Activated CD4-positive, alpha-beta T cell treated with anti-CD3 and anti-CD28 coated beads, Interleukin-2, amount 10 ng/mL, durations not matched to agents 7 days and 5 days (primary cell): Measurements from ENCODE around the gene SLCO3A1. TPM values are rescaled to one million over a fixed set of nuclear protein-coding genes. Genes with fewer than 3 reads are reported as not detected.
A peak's percentile ranks its signal among the peaks of the same experiment; 100 is the strongest.

Experiments
- CTCF ChIA-PET: fragments of 350-600 bp; sonication (Branson Sonifier 250); formaldehyde crosslinking; loops from one replicate; lab custom pipeline; 2021; ENCODE audit warnings: antibody characterized with exemption; lab: Charles Lee
- POLR2A ChIA-PET: fragments of 350-600 bp; sonication (Branson Sonifier 250); formaldehyde crosslinking; loops from one replicate; lab custom pipeline; 2021; ENCODE audit warnings: antibody characterized with exemption; lab: Charles Lee
- DNase-seq: peaks from one replicate; pipeline ENCODE4 v3.0.0-alpha.2; 2020
- H3K27ac Mint-ChIP-seq: one replicate; pipeline ENCODE4 v1.8.0; 2021; ENCODE audit warnings: mild to moderate bottlenecking, moderate library complexity, mixed read lengths
- H3K27me3 Mint-ChIP-seq: one replicate; pipeline ENCODE4 v1.8.0; 2021; ENCODE audit warnings: mixed read lengths
- H3K36me3 Mint-ChIP-seq: one replicate; pipeline ENCODE4 v1.8.0; 2021; ENCODE audit warnings: low read depth, mixed read lengths
- H3K4me1 Mint-ChIP-seq: one replicate; pipeline ENCODE4 v1.8.0; 2021; ENCODE audit warnings: mixed read lengths
- H3K4me3 Mint-ChIP-seq: one replicate; pipeline ENCODE4 v1.8.0; 2021; ENCODE audit warnings: mild to moderate bottlenecking, moderate library complexity, mixed read lengths
- H3K9me3 Mint-ChIP-seq: one replicate; pipeline ENCODE4 v1.8.0; 2021; ENCODE audit warnings: mixed read lengths
- total RNA-seq, 2 experiments: library from RNA; stranded (reverse); gene quantifications; one replicate each; pipeline ENCODE4 v1.2.3, GENCODE V29; 2021

SLCO3A1 gene
- total RNA-seq, 2 experiments from 2014 or later = 41.8 to 46.8 TPM

GRCh38 chr15:91862891-91863504, 9.5 kb downstream of the SLCO3A1 start:
- Mint-ChIP-seq H3K27ac (peak overlapping the region; percentile 77), H3K36me3 (peaks cover 27% of the 10 kb centered on the region), H3K9me3 (no peaks in the 10 kb centered on the region), H3K4me1 (peaks cover 94% of the 10 kb centered on the region), H3K4me3 (no peak overlapping the region), H3K27me3 (peaks cover 1% of the 10 kb centered on the region)
- POLR2A ChIA-PET = no interaction called here
- DNase-seq = no peak
- CTCF ChIA-PET = interaction anchor here (0.7 to 1.8 kb wide), 3 partner anchors 9 to 14 kb away, joined by 3 to 5 read pairs (median 5); partner anchors contain the start of gene SLCO3A1

GRCh38 chr15:91863621-91864255, 10.2 kb downstream of the SLCO3A1 start:
- no peak overlapping the region for H3K4me3 Mint-ChIP-seq
- ChIA-PET CTCF (interaction anchor here (0.7 to 1.8 kb wide), 4 partner anchors 10 to 29 kb away, joined by 3 to 5 read pairs (median 4); partner anchors contain the start of gene SLCO3A1), POLR2A (interaction anchor here (1.0 kb wide), 1 partner anchor 9 kb away, joined by 4 read pairs; no protein-coding TSS in a partner anchor)
- no peak for DNase-seq
- H3K27ac Mint-ChIP-seq = peak overlapping the region; percentile 25
- no peaks in the 10 kb centered on the region for H3K9me3 Mint-ChIP-seq
- H3K4me1 Mint-ChIP-seq = peaks cover 94% of the 10 kb centered on the region
- peaks cover 1% of the 10 kb centered on the region for H3K27me3 Mint-ChIP-seq
- peaks cover 28% of the 10 kb centered on the region for H3K36me3 Mint-ChIP-seq

- peaks cover 2% of the 10 kb centered on the region for H3K9me3 Mint-ChIP-seq
- H3K4me1 Mint-ChIP-seq = peaks cover 89% of the 10 kb centered on the region
- CTCF ChIA-PET = interaction anchor here (0.7 to 0.9 kb wide), 2 partner anchors 11 to 28 kb away, joined by 3 read pairs; partner anchors contain the start of gene SLCO3A1
- H3K27ac Mint-ChIP-seq = no peak overlapping the region
- POLR2A ChIA-PET = interaction anchor here (1.0 kb wide), 1 partner anchor 10 kb away, joined by 4 read pairs; no protein-coding TSS in a partner anchor
- H3K27me3 Mint-ChIP-seq = peaks cover 1% of the 10 kb centered on the region
- H3K36me3 Mint-ChIP-seq = peaks cover 20% of the 10 kb centered on the region
- no peak for DNase-seq
- no peak overlapping the region for H3K4me3 Mint-ChIP-seq
Measured at GRCh38 chr15:91864664-91865063, 11.2 kb downstream of the SLCO3A1 start.

GRCh38 chr15:91865486-91865885, 12.0 kb downstream of the SLCO3A1 start:
- Mint-ChIP-seq H3K9me3 (peaks cover 5% of the 10 kb centered on the region), H3K36me3 (peaks cover 20% of the 10 kb centered on the region), H3K4me1 (peaks cover 89% of the 10 kb centered on the region), H3K27me3 (peaks cover 1% of the 10 kb centered on the region), H3K27ac (no peak overlapping the region), H3K4me3 (no peak overlapping the region)
- no peak for DNase-seq
- CTCF ChIA-PET = interaction anchor here (0.6 to 2.6 kb wide), 3 partner anchors 10 to 16 kb away, joined by 3 to 11 read pairs (median 4); no protein-coding TSS in a partner anchor
- POLR2A ChIA-PET = no interaction called here

GRCh38 chr15:91865950-91866349, 12.4 kb downstream of the SLCO3A1 start:
- Mint-ChIP-seq H3K27ac (peak overlapping the region; percentile 61), H3K4me3 (no peak overlapping the region), H3K4me1 (peaks cover 89% of the 10 kb centered on the region), H3K36me3 (peaks cover 21% of the 10 kb centered on the region), H3K27me3 (peaks cover 1% of the 10 kb centered on the region), H3K9me3 (peaks cover 10% of the 10 kb centered on the region)
- CTCF ChIA-PET = interaction anchor here (0.6 to 2.6 kb wide), 3 partner anchors 9 to 16 kb away, joined by 3 to 11 read pairs (median 4); no protein-coding TSS in a partner anchor
- POLR2A ChIA-PET = no interaction called here
- DNase-seq = no peak

- no peak for DNase-seq
- H3K27me3 Mint-ChIP-seq = peaks cover 1% of the 10 kb centered on the region
- H3K9me3 Mint-ChIP-seq = peaks cover 10% of the 10 kb centered on the region
- ChIA-PET POLR2A (no interaction called here), CTCF (interaction anchor here (1.2 to 2.6 kb wide), 2 partner anchors 12 to 17 kb away, joined by 4 to 11 read pairs; no protein-coding TSS in a partner anchor)
- H3K4me3 Mint-ChIP-seq = no peak overlapping the region
- peaks cover 22% of the 10 kb centered on the region for H3K36me3 Mint-ChIP-seq
- H3K4me1 Mint-ChIP-seq = peaks cover 89% of the 10 kb centered on the region
- H3K27ac Mint-ChIP-seq = peak overlapping the region; percentile 73
Measured at GRCh38 chr15:91866371-91866905, 12.9 kb downstream of the SLCO3A1 start.

GRCh38 chr15:91866971-91867372, 13.5 kb downstream of the SLCO3A1 start:
- Mint-ChIP-seq H3K36me3 (peaks cover 22% of the 10 kb centered on the region), H3K27ac (peak overlapping the region; percentile 73), H3K27me3 (peaks cover 1% of the 10 kb centered on the region), H3K4me3 (no peak overlapping the region), H3K4me1 (peaks cover 87% of the 10 kb centered on the region), H3K9me3 (peaks cover 10% of the 10 kb centered on the region)
- ChIA-PET POLR2A (no interaction called here), CTCF (interaction anchor here (0.9 to 2.6 kb wide), 3 partner anchors 11 to 17 kb away, joined by 3 to 11 read pairs (median 4); no protein-coding TSS in a partner anchor)
- no peak for DNase-seq

GRCh38 chr15:91867581-91868026, 14.1 kb downstream of the SLCO3A1 start:
- CTCF ChIA-PET = interaction anchor here (0.7 to 2.6 kb wide), 5 partner anchors 9 to 18 kb away, joined by 3 to 11 read pairs (median 3); partner anchors contain the start of gene SLCO3A1
- Mint-ChIP-seq H3K36me3 (peaks cover 21% of the 10 kb centered on the region), H3K27me3 (peaks cover 1% of the 10 kb centered on the region), H3K4me1 (peaks cover 86% of the 10 kb centered on the region), H3K9me3 (peaks cover 10% of the 10 kb centered on the region), H3K4me3 (no peak overlapping the region), H3K27ac (peak overlapping the region; percentile 9)
- POLR2A ChIA-PET = no interaction called here
- DNase-seq = no peak

- H3K9me3 Mint-ChIP-seq = peaks cover 10% of the 10 kb centered on the region
- peaks cover 68% of the 10 kb centered on the region for H3K4me1 Mint-ChIP-seq
- H3K27ac Mint-ChIP-seq = peak overlapping the region; percentile 57
- H3K27me3 Mint-ChIP-seq = no peaks in the 10 kb centered on the region
- no peak for DNase-seq
- ChIA-PET CTCF (no interaction called here), POLR2A (no interaction called here)
- peaks cover 30% of the 10 kb centered on the region for H3K36me3 Mint-ChIP-seq
- no peak overlapping the region for H3K4me3 Mint-ChIP-seq
Measured at GRCh38 chr15:91870876-91871537, 17.5 kb downstream of the SLCO3A1 start.

- Mint-ChIP-seq H3K27ac (no peak overlapping the region), H3K27me3 (no peaks in the 10 kb centered on the region), H3K4me3 (no peak overlapping the region), H3K9me3 (peaks cover 10% of the 10 kb centered on the region), H3K36me3 (peaks cover 28% of the 10 kb centered on the region), H3K4me1 (peaks cover 60% of the 10 kb centered on the region)
- ChIA-PET CTCF (interaction anchor here (0.9 kb wide), 1 partner anchor 63 kb away, joined by 7 read pairs; no protein-coding TSS in a partner anchor), POLR2A (interaction anchor here (0.7 kb wide), 1 partner anchor 1866 kb away, joined by 3 read pairs; no protein-coding TSS in a partner anchor)
- DNase-seq = no peak
Measured at GRCh38 chr15:91871837-91872236, 18.3 kb downstream of the SLCO3A1 start.

- H3K27ac Mint-ChIP-seq = no peak overlapping the region
- POLR2A ChIA-PET = no interaction called here
- H3K4me1 Mint-ChIP-seq = peaks cover 53% of the 10 kb centered on the region
- peaks cover 31% of the 10 kb centered on the region for H3K36me3 Mint-ChIP-seq
- no peak overlapping the region for H3K4me3 Mint-ChIP-seq
- no peaks in the 10 kb centered on the region for H3K27me3 Mint-ChIP-seq
- DNase-seq = no peak
- peaks cover 10% of the 10 kb centered on the region for H3K9me3 Mint-ChIP-seq
- CTCF ChIA-PET = interaction anchor here (0.9 kb wide), 1 partner anchor 64 kb away, joined by 7 read pairs; no protein-coding TSS in a partner anchor
Measured at GRCh38 chr15:91872356-91873137, 19.0 kb downstream of the SLCO3A1 start.
